Islet precursor cell (in vitro differentiated cells): ENCODE data around the gene HOXA13.

ENCODE experiments used
- DNase-seq: peaks from one replicate; pipeline ENCODE4 v3.0.0-alpha.2; 2018

The HOXA13 gene

GRCh38 chr7:27199849-27200760 lies at the start of gene HOXA13:
Gene HOXA13, minus strand, starts transcription at chr7:27200091. Its CDS starts 14 bp downstream, at chr7:27200077.
- peak; percentile 86 for DNase-seq

- peak; percentile 52 for DNase-seq
Observed at GRCh38 chr7:27248911-27249723, 49.2 kb upstream of the HOXA13 start.

GRCh38 chr7:27248427-27248806 lies 48.5 kb upstream of the HOXA13 start:
- no peak for DNase-seq

DNA sequence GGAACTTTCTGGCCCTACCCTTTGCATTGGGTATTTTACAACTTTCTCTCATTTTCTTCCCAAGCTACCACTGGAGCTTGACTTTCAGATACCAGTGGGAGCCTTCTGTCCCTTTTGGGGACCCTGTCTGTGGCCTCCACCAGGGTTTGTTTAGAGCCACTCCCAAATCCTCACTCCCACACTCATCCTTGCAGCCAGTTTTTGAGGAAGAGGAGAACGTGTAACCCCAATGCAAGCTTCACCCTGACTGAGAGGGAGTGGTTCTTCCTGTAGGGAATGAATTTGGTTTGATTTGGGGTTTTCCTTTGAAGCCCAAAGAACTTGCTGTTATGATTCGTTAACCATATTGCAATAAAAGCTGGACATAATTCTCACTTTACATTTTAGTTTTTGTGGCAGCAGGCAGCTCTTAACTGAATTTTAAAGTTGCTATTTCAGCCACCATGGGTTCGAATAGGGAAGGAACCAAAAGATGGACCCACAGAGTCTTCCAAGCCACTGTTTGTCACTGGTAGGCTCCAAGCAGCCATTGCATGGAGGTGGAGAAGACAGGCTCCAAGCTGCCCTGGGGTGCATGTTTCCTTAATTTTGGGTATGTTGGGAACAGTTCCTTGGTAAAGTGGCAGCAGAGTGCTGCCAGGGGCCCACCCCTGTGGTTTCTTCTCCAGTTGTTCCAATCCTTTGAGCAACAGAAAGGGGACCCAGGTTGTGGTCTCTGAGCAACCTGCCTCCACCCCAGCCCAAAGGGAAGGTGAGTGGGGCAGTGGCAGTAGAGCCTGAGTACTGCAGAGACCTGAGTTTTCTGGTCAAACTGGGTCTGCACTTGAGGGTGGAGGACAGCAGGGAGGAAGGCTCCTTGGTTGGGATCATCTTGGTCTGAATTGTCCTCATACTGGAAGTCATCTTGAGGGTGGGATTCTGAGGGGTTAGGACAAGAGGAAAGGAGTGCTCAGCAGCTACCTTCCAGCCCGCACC lies 47.8 kb upstream of the HOXA13 start:
- no peak for DNase-seq

DNA sequence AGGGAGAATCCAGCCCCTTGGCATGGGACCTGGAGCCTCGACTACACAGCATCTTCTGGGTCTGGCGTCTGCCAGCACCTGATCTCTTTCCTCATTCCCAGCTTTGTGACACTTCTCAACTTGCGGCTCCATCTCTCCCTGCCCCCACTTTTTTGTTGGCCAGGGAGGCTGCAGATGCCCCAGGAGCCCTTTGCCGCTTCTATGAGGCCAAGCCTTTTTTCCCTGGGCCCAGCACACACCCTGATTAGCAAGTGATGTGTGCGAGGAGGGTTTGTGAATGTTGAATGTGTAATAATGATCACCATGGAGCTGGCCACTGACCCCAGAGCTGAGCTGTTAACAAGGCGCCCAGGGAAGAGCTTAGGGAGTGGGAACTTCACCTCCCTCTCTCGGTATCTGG lies 47.1 kb upstream of the HOXA13 start:
- DNase-seq: no peak

DNA sequence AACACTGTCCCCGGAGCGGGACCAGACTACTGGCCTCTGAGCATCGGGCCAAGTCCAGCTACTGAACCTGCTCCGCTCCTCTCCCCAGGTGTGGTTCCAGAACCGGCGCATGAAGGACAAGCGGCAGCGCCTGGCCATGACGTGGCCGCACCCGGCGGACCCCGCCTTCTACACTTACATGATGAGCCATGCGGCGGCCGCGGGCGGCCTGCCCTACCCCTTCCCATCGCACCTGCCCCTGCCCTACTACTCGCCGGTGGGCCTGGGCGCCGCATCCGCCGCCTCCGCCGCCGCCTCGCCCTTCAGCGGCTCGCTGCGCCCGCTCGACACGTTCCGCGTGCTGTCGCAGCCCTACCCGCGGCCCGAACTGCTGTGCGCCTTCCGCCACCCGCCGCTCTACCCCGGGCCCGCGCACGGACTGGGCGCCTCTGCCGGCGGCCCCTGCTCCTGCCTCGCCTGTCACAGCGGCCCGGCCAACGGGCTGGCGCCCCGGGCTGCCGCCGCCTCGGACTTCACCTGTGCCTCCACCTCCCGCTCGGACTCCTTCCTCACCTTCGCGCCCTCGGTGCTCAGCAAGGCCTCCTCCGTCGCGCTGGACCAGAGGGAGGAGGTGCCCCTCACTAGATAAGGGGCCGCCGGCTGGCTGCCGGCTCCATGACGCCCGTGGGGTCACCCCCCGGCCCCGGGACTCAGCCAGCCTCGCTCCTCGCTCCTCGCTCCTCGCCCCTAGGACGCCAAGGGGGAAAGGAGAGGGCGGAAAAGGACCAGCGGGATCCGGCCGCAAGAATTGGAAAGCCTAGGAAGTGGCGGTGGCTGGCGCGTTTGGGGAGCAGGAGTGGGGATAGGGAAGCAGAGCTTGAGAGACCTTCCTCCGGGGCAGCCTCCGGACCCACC lies 46.2 kb upstream of the HOXA13 start:
- peak; percentile 75 for DNase-seq

- no peak for DNase-seq
Observed at GRCh38 chr7:27245124-27245797, 45.4 kb upstream of the HOXA13 start.

- no peak for DNase-seq
Observed at GRCh38 chr7:27244488-27245123, 44.7 kb upstream of the HOXA13 start.

DNA sequence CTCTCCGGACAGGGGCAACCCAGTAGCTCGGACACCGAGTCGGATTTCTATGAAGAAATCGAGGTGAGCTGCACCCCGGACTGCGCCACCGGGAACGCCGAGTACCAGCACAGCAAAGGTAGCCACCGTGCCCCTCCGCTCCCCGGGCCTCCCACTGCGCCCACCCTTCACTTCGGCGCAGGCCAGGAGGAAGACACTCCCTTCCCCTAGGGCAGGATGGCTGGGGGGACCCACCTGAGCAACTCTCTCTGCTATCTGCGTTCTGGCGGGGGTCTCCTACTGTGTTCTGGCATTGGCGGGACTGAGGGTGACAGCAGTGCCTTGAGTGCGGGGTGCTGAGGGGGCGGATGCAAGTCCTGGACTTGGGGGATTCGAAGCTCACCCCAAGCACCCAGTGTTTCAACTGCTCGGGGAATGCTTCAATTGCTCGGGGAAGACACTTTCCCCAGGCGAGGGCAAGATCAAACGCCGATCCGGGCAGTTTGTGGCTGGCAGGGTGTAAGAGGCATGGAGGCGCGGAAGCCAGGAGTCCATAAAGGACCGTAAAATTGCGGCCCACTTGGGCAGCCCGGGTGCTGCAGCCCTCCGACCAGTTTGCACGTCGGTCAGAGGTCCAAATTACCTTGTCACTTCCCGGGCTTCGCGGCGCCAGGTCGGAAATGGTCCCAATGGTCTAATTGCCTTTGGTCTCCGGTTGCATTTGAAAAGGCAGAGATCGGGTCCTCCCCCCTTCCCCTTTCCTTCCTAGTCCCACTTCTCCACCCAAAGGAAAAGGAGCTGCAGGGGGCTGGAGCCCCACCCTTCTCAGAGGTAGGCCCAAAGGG lies 43.7 kb upstream of the HOXA13 start:
- no peak for DNase-seq

- DNase-seq: peak; percentile 86
Observed at GRCh38 chr7:27242555-27243339, 42.9 kb upstream of the HOXA13 start, which contains the start of gene EVX1. Gene EVX1, plus strand, starts transcription at chr7:27242802. Its CDS starts 229 bp downstream, at chr7:27243031.

DNA sequence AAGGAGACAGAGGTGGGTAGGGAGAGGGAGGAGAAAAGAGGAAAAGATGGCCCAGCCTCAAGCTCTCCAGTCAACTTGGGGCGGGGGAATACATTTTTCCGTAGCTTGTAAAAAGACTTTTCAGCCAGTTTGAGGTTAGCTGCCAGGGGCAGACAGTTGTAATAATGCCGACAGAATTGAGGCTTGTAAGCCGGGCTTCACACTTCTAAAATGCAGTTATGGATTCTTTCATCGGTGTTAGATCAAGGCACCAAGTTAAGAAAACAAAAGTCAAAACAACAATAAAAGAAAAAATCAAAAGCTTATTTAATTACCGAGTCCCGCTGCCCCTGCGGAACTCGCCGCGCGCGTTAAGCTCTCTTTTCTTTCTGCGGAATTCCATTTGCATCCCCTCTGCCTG lies 42.3 kb upstream of the HOXA13 start:
- no peak for DNase-seq

- DNase-seq: no peak
Observed at GRCh38 chr7:27241189-27242056, 41.5 kb upstream of the HOXA13 start.

- DNase-seq: no peak
Observed at GRCh38 chr7:27240015-27240731, 40.3 kb upstream of the HOXA13 start.

DNA sequence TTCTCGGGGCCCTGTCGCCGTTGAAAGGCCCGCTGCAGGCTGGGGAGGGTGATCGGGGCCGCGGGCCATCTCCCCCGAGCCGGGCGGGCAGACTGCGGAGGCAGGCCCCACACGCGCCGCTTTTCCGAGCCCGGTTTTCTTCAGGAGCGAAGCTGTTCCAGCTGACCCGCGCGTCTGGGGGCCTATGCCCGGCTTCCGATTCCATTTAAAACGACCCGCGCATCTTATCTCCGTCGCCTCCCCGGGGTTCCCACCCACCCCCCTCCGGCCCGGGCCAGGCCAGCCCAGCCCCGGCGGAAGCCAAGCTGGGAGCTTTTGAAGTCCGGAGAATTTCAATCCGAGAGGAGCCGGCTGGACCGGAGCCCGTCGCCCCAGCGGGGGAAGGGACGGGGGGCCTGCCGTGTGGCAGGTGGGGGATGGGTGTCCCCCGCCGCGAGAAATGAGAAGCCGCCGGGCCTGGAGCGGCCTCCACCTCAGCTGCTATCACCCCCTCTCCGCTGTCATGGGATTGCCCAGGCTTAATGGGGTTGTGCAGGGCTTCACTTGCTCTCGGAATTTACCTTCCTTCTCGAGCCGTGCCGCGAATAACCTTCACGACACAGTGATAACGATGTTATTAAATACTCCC lies 39.6 kb upstream of the HOXA13 start:
- DNase-seq: peak; percentile 79

DNA sequence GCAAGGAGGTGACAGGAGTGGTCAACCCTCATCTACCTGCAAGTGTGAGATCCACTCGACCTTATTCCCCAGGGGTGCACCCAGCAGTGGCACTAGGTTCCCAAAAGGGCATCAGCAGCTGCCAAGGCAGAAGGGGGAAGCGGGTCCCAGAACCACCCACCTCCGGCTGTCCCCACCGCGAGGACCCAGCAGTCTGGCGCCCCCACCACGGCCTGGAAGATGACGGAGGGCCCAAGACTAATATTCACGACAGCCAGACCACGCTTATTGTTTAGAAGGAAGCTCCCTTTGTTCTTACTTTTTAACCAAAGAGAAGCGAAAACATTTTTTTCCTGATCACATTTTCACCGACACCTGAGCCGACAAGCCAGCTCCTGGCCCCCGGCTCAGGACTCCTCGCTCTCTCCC lies 39.1 kb upstream of the HOXA13 start:
- DNase-seq: no peak

DNA sequence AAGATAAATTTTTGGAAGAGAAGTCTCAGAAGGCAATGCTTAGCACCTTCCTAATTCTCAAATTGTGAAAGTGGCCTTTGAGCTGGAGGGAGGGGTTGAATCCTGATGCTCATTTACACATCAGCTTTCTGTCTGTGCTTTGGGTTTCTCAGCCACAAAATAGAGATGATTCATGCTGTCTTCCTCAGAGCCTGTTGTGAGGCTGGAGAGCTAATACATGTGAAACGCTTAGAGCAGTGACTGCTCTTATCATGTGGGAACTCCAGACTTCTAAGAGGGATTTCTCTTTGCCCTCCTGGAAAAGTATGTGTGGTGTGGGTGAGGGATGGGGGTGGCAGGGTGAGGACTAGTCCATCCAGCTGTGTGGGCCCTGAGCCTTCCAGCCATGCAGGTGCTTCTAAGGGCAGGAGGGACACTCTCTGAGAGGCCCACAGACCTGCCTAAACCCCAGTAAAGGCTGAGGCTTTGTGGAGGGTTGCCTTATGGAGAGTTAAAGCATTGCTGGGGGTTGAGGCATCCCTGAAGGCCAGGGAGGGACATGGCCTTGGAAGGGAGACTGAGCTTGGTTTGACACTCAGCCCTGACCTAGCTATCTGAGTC lies 37.9 kb upstream of the HOXA13 start:
- DNase-seq: peak; percentile 85
